HUES6 (cell line): ENCODE measurements around the gene GM2A.
"Not testable (repeated sequence)": the region's sequence is repeated elsewhere in the genome, so short reads cannot be mapped to it uniquely, and the experiment has no call there.

Experiments
- H3K27ac ChIP-seq: 2 replicates; pipeline ENCODE4 v1.7.0; 2013; ENCODE audit warnings: low read depth, mild to moderate bottlenecking, low read length, inconsistent platforms
- H3K27me3 ChIP-seq: 2 replicates; pipeline ENCODE4 v1.6.1; 2013; ENCODE audit warnings: low read length; ENCODE audit not compliant: control insufficient read depth, insufficient read depth
- H3K36me3 ChIP-seq: 2 replicates; pipeline ENCODE4 v1.6.1; 2013; ENCODE audit warnings: low read length; ENCODE audit not compliant: control insufficient read depth, insufficient read depth
- H3K4me1 ChIP-seq: 2 replicates; pipeline ENCODE4 v1.6.1; 2013; ENCODE audit warnings: low read length; ENCODE audit not compliant: control insufficient read depth, insufficient read depth
- H3K4me3 ChIP-seq: 2 replicates; pipeline ENCODE4 v1.5.1; 2013; ENCODE audit warnings: low read depth, low read length
- H3K9ac ChIP-seq: one replicate; pipeline ENCODE4 v1.6.1; 2013; ENCODE audit warnings: mild to moderate bottlenecking, low read length
- H3K9me3 ChIP-seq: 2 replicates; pipeline ENCODE4 v1.6.1; 2013; ENCODE audit warnings: low read depth, low read length; ENCODE audit not compliant: control insufficient read depth, insufficient read depth

GM2A gene

DNA sequence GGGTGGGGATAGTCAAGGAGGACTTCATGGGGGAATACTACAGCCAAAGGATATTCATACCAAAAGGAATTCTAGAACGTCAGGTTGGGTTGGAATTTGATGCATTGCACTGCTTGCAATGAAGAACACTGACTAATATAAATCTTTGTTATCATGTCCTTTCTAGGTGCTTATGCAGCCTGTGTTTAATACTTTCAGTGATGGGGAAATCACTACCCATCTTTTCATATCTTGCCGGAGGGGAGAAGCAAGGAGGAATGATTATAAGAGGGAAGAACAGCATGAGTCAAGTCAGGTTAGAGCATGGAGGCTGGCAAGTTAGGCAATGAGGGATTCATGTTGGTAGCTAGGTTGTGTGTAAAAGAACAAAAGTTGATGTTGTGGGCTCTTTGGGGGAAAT lies 24.0 kb upstream of the GM2A start:
- no peaks in the 10 kb centered on the region for H3K36me3 ChIP-seq
- no peak overlapping the region for H3K9ac ChIP-seq

DNA sequence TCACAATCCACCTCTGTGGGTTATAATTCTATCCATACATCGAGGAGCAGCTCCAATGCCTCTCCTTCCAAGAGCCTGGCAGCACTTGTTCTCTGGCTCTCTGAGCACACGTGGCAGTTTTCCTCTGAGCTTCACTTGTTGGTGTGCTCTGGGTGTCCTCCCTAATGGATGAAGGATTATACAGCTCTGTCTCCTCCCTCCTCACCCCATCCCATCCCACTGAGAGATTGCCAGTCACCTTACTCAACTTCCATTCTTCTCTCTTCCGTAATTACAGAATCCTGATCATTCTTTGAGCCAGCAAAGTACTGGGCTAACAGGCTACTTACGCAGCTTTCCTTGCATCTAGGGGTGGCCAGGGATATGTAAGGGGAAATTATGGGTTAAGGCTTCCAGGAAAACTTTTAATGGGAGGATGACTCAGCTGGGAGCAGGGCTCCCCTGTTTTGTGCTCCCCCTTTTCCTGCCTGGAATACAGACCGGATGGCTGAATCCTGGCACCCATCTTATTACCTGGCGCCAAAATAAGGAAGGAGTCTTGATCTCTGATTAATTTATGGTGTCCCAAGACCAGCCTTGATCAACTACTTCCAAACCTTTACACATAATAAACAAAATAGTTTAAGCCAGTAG lies 22.8 kb upstream of the GM2A start:
- Histone ChIP-seq H3K9ac (no peak overlapping the region), H3K9me3 (no peaks in the 10 kb centered on the region), H3K36me3 (no peaks in the 10 kb centered on the region), H3K27me3 (no peaks in the 10 kb centered on the region), H3K4me1 (peaks cover 3% of the 10 kb centered on the region), H3K4me3 (no peak overlapping the region), H3K27ac (no peak overlapping the region)

More for the DNA sequence above, 24.0 kb upstream of the GM2A start:
- Histone ChIP-seq H3K4me3 (no peak overlapping the region), H3K27ac (no peak overlapping the region), H3K27me3 (no peaks in the 10 kb centered on the region), H3K9me3 (no peaks in the 10 kb centered on the region), H3K4me1 (peaks cover 7% of the 10 kb centered on the region)

DNA sequence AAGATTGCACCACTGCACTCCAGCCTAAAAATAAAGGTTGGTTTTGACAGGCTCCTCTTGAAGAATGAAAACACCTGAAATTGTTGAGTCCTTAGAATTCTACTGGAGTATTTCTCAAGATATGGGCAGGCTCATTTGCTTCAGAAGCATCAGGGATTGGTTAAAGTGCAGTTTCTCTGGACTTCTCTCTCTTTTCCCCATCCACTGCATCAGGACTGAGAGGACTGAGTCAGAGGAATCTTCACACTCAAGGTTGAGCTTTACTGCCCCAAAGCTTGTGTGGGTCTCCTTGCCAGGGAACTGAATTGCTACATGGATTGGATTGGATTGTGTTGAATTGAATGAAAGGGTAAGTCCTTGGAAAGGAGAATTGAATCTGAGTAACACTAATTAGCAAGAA lies 21.6 kb upstream of the GM2A start:
- Histone ChIP-seq H3K9ac (no peak overlapping the region), H3K4me1 (no peaks in the 10 kb centered on the region), H3K27ac (no peak overlapping the region), H3K4me3 (no peak overlapping the region), H3K9me3 (no peaks in the 10 kb centered on the region), H3K27me3 (no peaks in the 10 kb centered on the region), H3K36me3 (no peaks in the 10 kb centered on the region)

DNA sequence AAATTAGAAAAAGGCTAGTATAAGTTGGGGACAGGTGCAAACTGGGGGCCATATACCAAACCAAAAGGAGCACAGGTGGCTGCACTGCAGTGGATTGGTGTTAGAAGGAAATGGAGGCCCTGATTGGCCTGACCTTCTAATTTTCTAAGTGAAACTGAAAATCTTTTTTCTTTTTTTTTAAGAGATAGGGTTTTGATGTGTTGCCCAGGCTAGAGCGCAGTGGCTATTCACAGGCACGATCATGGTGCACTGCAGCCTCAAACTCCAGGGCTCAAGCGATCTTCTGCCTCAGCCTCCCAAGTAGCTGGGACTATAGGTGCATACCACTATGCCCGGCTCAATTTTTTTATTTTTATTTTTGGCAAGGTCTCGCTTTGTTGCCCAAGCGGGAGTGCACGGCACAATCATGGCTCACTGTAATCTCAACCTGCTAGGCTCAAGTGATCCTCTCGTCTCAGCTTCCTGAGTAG lies 19.3 kb upstream of the GM2A start:
- no peak overlapping the region for H3K27ac ChIP-seq
- peaks cover 8% of the 10 kb centered on the region for H3K4me1 ChIP-seq

DNA sequence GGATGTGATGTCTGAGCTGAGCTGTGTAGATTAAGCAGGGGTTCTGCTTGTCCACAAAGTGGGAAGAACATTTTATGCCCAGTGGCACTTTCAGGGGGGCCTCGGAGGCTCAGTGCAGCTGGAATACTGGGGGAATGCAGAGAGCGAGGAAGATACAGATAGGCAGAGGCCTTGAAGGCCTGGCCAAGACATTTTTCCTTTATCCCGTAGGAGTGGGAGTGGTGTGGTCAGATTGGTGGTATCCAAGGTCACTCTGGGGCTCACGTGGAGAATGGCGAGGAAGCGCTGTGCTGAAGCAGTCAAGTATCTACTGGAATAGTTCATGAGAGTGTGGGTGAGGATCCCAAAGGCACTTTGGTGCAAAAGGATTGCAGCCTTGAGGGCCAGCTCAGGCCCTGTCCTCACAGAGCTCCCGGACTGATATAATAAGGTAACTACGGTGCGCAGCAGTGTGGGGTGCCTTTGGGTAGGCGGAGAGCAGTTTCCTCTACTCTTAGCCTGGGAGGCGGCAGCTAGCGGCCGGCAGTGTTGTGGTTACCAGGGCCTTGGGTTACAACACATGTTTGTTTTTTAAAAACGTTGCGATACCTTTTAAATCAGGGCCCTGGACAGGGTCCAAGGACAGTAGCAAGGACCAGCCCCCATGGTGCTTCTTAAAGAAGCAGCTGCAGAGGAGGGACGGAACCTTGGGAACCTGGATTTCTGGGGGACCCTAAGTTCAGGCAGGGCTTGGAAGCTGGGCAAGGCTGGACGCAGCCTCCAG lies 18.3 kb upstream of the GM2A start:
- Histone ChIP-seq H3K27ac (no peak overlapping the region), H3K9me3 (no peaks in the 10 kb centered on the region), H3K27me3 (no peaks in the 10 kb centered on the region), H3K4me1 (peaks cover 11% of the 10 kb centered on the region), H3K4me3 (no peak overlapping the region), H3K9ac (no peak overlapping the region), H3K36me3 (no peaks in the 10 kb centered on the region)

More for the DNA sequence above, 19.3 kb upstream of the GM2A start:
- H3K4me3 ChIP-seq = no peak overlapping the region
- no peak overlapping the region for H3K9ac ChIP-seq
- no peaks in the 10 kb centered on the region for H3K36me3 ChIP-seq
- H3K27me3 ChIP-seq = no peaks in the 10 kb centered on the region
- no peaks in the 10 kb centered on the region for H3K9me3 ChIP-seq

DNA sequence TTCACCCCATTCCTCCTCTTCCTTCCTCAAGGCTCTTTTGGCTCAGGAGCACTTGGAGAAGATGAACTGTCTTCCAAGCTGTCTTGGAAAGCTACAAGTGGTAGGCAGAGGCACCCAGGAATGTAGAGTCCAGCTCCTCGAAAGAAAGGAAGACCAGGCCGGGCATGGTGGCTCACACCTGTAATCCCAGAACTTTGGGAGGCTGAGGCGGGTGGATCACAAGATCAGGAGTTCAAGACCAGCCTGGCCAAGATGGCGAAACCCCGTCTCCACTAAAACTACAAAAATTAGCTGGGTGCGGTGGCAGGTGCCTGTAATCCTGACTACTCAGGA lies 17.8 kb upstream of the GM2A start:
- H3K9ac ChIP-seq, H3K36me3 ChIP-seq, H3K4me3 ChIP-seq, H3K27ac ChIP-seq, H3K27me3 ChIP-seq, H3K9me3 ChIP-seq: not testable (repeated sequence)
- H3K4me1 ChIP-seq = peaks cover 11% of the 10 kb centered on the region

DNA sequence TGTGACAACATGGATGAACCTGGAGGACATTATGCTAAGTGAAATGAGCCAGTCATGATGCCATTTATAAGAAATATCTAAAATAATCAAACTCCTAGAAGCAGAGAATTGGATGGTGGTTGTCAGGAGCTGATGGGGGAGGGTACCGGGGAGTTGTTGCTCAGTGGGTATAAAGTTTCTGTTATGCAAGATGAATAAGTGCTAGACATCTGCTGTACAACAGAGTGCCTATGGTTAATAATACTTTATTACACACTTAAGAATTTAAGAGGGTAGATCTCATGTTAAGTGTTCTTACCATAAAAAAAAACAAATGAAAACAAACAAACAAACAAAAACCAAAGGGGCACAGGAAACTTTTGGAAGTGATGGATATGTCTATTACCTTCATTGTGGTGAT lies 16.1 kb upstream of the GM2A start:
- Histone ChIP-seq H3K4me1 (peaks cover 19% of the 10 kb centered on the region), H3K9ac (no peak overlapping the region), H3K27me3 (no peaks in the 10 kb centered on the region), H3K9me3 (no peaks in the 10 kb centered on the region), H3K4me3 (no peak overlapping the region), H3K27ac (no peak overlapping the region), H3K36me3 (no peaks in the 10 kb centered on the region)

DNA sequence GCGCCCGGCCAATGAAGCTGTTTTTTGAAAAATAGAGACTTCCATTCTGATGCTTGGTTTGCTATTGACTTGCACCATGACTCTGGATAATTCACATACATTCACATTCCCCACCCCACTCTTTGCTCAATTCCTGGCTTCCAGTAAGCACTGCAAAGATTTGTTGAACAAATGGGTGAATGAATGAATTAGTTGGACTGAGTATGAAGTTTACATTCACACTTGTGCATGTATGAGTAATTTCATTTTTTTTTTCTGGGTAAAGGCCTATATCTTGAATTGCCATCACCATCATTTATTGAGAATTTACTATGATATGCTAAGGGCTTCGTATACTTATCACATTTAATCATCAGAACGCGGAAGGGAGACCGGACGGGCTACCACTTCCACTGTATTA lies 15.3 kb upstream of the GM2A start:
- Histone ChIP-seq H3K4me3 (no peak overlapping the region), H3K9me3 (no peaks in the 10 kb centered on the region), H3K36me3 (no peaks in the 10 kb centered on the region), H3K4me1 (peaks cover 19% of the 10 kb centered on the region), H3K9ac (no peak overlapping the region), H3K27me3 (no peaks in the 10 kb centered on the region), H3K27ac (no peak overlapping the region)

DNA sequence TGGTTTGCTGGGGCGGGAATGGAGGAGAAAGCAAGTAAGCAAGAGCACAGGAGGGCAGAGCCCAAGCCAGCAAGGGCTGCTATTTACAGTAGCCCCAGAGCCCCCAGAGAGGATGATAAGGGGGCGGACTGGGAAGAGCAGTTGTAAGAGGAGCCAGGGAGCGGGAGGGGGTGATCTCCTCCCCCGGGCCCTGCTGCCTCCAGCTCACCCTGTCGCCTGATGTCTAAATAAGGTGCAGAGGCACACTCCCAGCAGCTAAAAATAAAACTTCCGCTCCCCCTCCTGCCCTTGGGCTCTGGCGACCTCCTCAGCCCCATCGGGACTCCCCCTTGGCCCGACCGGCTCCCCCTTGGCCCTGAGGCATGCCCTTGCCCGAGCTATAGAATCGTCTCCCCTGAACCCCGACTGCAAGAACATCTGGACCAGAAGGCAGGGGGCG lies 14.7 kb upstream of the GM2A start:
- Histone ChIP-seq H3K36me3 (no peaks in the 10 kb centered on the region), H3K9ac (no peak overlapping the region), H3K4me3 (no peak overlapping the region), H3K4me1 (peaks cover 19% of the 10 kb centered on the region), H3K9me3 (no peaks in the 10 kb centered on the region), H3K27ac (no peak overlapping the region), H3K27me3 (no peaks in the 10 kb centered on the region)

DNA sequence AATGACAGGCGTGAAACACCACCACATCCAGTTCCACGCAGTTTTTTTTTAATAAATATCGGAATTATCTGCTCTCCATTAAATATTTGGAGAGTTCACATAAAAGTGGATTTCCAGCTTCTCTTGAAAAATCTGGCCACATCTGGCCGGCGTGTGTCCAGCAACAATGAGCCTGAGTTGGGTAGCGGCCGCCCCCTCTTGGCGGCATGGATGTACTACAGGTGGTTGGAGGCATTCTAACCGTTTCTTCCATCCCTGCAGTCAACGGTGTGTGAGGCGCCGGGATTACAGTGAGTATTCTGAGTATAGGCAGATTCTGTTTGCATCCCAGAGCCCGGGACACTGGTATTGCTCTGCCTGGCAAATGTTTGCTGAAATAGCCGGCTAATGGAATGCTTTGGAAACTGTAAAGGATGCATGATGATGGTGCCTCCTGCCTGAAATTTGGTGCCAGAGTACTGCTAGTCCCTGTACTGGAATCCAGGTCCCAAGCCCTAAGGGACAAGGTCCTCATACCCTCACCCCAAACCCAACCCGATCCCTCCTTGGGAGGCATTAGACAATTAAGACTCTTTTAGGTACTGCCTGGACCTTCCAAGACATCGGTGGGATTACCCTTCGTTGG lies 13.6 kb upstream of the GM2A start:
- Histone ChIP-seq H3K9ac (no peak overlapping the region), H3K27me3 (no peaks in the 10 kb centered on the region), H3K4me1 (peaks cover 19% of the 10 kb centered on the region), H3K4me3 (no peak overlapping the region), H3K9me3 (no peaks in the 10 kb centered on the region), H3K36me3 (no peaks in the 10 kb centered on the region), H3K27ac (no peak overlapping the region)

DNA sequence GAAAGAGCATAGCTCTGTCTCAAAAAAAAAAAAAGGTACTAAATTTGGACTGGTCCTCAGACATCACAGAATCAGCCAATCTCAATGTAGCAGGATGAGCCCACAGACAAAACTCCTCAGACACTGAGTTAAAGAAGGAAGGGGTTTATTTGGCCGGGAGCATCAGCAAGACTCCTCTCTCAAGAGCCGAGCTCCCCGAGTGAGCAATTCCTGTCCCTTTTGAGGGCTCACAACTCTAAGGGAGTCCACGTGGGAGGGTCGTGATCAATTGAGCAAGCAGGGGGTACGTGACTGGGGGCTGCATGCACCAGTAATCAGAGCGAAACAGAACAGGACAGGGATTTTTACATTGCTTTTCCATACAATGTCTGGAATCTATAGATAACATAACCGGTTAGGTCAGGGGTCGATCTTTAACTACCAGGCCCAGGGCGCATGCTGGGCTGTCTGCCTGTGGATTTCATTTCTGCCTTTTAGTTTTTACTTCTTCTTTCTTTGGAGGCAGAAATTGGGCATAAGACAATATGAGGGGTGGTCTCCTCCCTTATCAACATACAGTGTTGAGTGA lies 12.6 kb upstream of the GM2A start:
- H3K27ac ChIP-seq, H3K36me3 ChIP-seq, H3K27me3 ChIP-seq, H3K9ac ChIP-seq, H3K4me3 ChIP-seq, H3K9me3 ChIP-seq: not testable (repeated sequence)
- peaks cover 19% of the 10 kb centered on the region for H3K4me1 ChIP-seq
